Ovary (tissue), 3 donors: Measurements from ENCODE around the gene ITPRIPL2.

Source experiments
- CTCF ChIP-seq, 3 donors: fragments of 450-650 bp in 2 of 3; fragments of 200-600 bp in 1 of 3; IDR thresholded peaks; one replicate each; pipeline versions ENCODE4 v1.5.1 to v1.8.0; 2016 to 2022; ENCODE audit warnings: antibody characterized with exemption in 3 of 3, mild to moderate bottlenecking in 1 of 3
- POLR2A ChIP-seq: fragments of 450-650 bp; IDR thresholded peaks from one replicate; pipeline ENCODE4 v1.6.1; 2017; ENCODE audit warnings: antibody characterized with exemption, mild to moderate bottlenecking, moderate library complexity
- donor health status: DM: no; HTN: no; CAD: no.

GRCh38 chr16:19128454-19129200 lies 14.9 kb downstream of the ITPRIPL2 start:
- no peak for TF ChIP-seq CTCF (IDR thresholded peaks at IDR 0.05)
- TF ChIP-seq POLR2A: no peak
